WI38 (cell line): ENCODE measurements around the gene RTTN.
"Not testable (repeated sequence)": the region's sequence is repeated elsewhere in the genome, so short reads cannot be mapped to it uniquely, and the experiment has no call there.

Experiments
- H3K4me3 ChIP-seq: 2 replicates; pipeline ENCODE4 v1.5.1; 2011; ENCODE audit warnings: low read depth, mild to moderate bottlenecking, control low read depth, low read length
- TF ChIP-seq, protein P1 (sequence below): IDR thresholded peaks from 2 replicates; pipeline ENCODE4 v1.5.1; 2012; ENCODE audit warnings: low read depth, mild to moderate bottlenecking, control low read depth, low read length

The RTTN gene

GRCh38 chr18:69978732-69979715 lies 226.5 kb downstream of the RTTN start:
- H3K4me3 ChIP-seq: no peak overlapping the region
- TF ChIP-seq, protein P1, sequence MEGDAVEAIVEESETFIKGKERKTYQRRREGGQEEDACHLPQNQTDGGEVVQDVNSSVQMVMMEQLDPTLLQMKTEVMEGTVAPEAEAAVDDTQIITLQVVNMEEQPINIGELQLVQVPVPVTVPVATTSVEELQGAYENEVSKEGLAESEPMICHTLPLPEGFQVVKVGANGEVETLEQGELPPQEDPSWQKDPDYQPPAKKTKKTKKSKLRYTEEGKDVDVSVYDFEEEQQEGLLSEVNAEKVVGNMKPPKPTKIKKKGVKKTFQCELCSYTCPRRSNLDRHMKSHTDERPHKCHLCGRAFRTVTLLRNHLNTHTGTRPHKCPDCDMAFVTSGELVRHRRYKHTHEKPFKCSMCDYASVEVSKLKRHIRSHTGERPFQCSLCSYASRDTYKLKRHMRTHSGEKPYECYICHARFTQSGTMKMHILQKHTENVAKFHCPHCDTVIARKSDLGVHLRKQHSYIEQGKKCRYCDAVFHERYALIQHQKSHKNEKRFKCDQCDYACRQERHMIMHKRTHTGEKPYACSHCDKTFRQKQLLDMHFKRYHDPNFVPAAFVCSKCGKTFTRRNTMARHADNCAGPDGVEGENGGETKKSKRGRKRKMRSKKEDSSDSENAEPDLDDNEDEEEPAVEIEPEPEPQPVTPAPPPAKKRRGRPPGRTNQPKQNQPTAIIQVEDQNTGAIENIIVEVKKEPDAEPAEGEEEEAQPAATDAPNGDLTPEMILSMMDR: no peak

- H3K4me3 ChIP-seq: not testable (repeated sequence)
Measured at GRCh38 chr18:69975294-69975693, 230.2 kb downstream of the RTTN start.

- TF ChIP-seq, protein P1: no peak
- no peak overlapping the region for H3K4me3 ChIP-seq
Measured at GRCh38 chr18:69974365-69974764, 231.1 kb downstream of the RTTN start.

- TF ChIP-seq, protein P1: no peak
- H3K4me3 ChIP-seq: no peak overlapping the region
Measured at GRCh38 chr18:69969491-69969890, 236.0 kb downstream of the RTTN start.

DNA sequence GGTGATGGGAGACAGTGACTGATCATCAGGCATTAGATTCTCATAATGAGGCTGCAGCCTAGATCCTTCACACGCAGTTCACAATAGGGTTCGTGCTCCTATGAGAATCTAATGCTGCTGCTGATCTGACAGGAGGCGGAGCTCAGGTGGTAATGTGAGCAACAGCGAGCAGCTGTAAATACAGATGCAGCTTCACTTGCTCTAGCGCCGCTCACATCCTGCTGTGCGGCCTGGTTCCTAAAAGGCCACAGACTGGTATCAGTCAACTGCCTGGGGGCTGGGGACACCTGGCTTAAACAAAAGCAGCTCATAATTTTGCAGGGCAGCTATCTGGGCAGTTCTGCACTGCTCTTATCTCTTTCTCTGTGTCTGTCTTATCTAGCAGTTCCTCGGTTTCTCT lies 237.4 kb downstream of the RTTN start:
- H3K4me3 ChIP-seq: no peak overlapping the region
- TF ChIP-seq, protein P1: no peak

DNA sequence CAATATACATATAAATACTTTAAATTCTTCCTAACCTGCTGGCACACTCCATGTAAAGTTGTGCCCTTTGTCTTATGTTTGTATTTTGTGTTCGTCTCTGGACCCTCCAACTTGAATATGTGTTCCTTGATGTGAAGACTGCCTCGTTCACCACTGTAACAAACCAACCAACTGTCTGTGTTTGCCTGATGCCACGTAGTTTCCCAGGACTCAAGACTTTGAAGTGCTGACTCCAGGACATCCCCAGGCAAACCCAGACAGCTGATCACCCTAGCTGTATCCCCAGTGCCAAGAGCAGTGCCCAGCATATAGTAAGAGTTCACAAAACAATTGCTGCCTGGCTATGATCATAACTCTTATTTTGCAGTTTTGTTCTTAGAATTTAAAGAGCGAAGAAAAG lies 242.3 kb downstream of the RTTN start:
- TF ChIP-seq, protein P1: no peak

DNA sequence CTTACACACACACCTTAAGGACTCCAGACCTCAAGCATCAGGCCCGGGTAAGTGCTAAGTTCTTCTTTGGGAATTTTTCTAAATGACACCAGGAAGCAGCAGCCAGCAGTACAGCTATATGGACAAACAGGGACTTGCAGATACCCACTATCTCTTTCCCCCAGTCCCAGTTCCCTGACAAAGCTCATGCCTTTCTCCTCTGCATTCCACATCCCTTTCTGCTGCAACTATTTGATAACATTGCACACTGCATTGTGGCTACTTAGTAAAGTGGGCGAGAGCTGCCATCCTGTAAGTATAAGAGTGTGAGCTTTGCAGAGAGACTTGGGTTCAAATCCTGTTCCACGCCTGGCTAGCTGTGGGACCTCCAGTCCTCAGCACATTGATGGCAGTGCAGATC lies 243.8 kb downstream of the RTTN start:
- TF ChIP-seq, protein P1: no peak
- no peak overlapping the region for H3K4me3 ChIP-seq

More for the DNA sequence above, 242.3 kb downstream of the RTTN start:
- H3K4me3 ChIP-seq: no peak overlapping the region

DNA sequence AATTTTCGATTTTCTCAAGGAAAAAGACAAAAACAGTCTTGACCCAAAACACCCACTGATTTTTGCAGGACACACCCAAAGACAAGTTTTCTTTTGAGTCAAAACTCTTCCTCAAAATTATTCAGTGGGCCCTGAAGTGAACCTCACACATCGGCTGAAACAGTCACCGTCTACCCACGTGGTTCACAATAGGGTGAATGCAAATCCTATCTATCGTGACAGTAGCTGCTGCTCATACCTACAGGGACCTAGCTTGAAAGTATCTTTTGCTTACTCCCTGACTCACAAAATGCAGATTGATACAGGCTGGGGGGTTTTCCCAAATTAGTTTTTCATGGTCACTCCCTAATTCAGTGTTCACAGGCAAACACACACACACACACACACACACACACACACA lies 247.1 kb downstream of the RTTN start:
- TF ChIP-seq, protein P1: no peak
- no peak overlapping the region for H3K4me3 ChIP-seq
